ENCODE data around the gene C5orf15.

DNA sequence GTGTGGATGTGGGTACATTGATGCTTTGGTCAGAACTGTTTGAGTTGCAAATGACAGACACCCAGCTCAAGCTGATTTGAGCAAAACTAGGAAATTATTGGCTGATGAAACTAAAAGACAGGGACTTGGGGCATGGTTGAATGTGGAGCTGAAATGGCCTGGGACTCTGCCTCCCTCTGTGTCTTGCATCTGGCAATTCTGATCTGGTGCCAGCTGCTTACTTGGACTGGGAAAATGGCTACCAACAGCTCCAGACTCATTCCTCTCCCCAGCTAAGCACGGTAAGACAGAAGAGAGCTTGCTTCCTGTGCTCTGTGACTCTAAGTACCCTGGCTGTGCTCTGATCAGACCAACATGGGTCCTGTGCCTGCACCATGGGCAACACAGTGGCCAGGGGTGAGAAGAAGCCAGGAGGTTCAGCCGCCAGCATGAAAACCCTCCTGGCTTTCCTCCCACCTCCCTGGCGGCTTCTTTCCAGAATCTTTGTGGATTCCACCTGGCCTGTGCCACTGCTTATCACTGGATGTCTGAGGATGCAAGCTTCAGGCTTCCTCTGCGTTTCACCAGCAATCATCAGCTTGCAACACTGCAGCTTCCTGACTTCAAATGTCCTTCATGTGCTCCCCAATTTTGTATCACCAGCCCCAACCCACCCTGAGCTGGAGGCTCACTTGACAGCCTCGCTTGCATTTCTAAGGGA, 44.1 kb downstream of the C5orf15 start:
- TF ChIP-seq POLR2AphosphoS5 (IDR thresholded peaks at IDR 0.05) (no peak), CTCF (IDR thresholded peaks at IDR 0.05) (no peak)
